ENCODE measurements around the gene KCNAB1. TPM values are rescaled to one million over a fixed set of nuclear protein-coding genes. Genes with fewer than 3 reads are reported as not detected.

The KCNAB1 gene
- total RNA-seq, 2 experiments from 2014 or later = not detected

- DNase-seq (ENCODE audit: low spot score) = no peak
- BruUV-seq (replicated peaks) = no TSS peak
- H3K36me3 ChIP-seq (ENCODE audit: insufficient read depth, low read length) = no peaks in the 10 kb centered on the region
- no peak for TF ChIP-seq EZH2phosphoT487 (IDR thresholded peaks at IDR 0.05; ENCODE audit: borderline replicate concordance, low read depth, low read length)
- TF ChIP-seq CTCF (conservative IDR thresholded peaks at IDR 0.05; ENCODE audit: low read length) = no peak
- H3K27ac ChIP-seq (ENCODE audit: low read depth, low read length, poor library complexity, severe bottlenecking) = no peak overlapping the region
- no peaks in the 10 kb centered on the region for H4K20me1 ChIP-seq (ENCODE audit: insufficient read depth, low read length)
- intact Hi-C loops (cut with micrococcal nuclease; ENCODE audit: unreplicated experiment) = no loop called here
- ChIA-PET CTCF (ENCODE audit: unreplicated experiment) (no interaction called here), POLR2A (no interaction called here)
- H3K9me2 ChIP-seq (ENCODE audit: insufficient read depth, low read length) = no peaks in the 10 kb centered on the region
- no peaks in the 10 kb centered on the region for H3K79me2 ChIP-seq (ENCODE audit: insufficient read depth, low read depth, low read length)
- no peak overlapping the region for H3K4me2 ChIP-seq (ENCODE audit: low read length)
- no peak overlapping the region for H3K4me3 ChIP-seq (ENCODE audit: low read depth, low read length, poor library complexity, severe bottlenecking)
- H3K9me3 ChIP-seq (ENCODE audit: low read length) = no peaks in the 10 kb centered on the region
- H2AFZ ChIP-seq (ENCODE audit: low read length) = no peak overlapping the region
- no peaks in the 10 kb centered on the region for H3K4me1 ChIP-seq (ENCODE audit: insufficient read depth, low read length, poor library complexity, severe bottlenecking)
Observed at GRCh38 chr3:156246961-156247725, 126.8 kb downstream of the KCNAB1 start.

GRCh38 chr3:156250550-156250949 is 130.2 kb downstream of the KCNAB1 start:
- no peak for DNase-seq (ENCODE audit: low spot score)
- Histone ChIP-seq H4K20me1 (ENCODE audit: insufficient read depth, low read length) (no peaks in the 10 kb centered on the region), H3K27ac (ENCODE audit: low read depth, low read length, poor library complexity, severe bottlenecking) (no peak overlapping the region), H3K4me1 (ENCODE audit: insufficient read depth, low read length, poor library complexity, severe bottlenecking) (no peaks in the 10 kb centered on the region), H3K4me2 (ENCODE audit: low read length) (no peak overlapping the region), H3K36me3 (ENCODE audit: insufficient read depth, low read length) (no peaks in the 10 kb centered on the region), H3K79me2 (ENCODE audit: insufficient read depth, low read depth, low read length) (no peaks in the 10 kb centered on the region), H3K9me3 (ENCODE audit: low read length) (no peaks in the 10 kb centered on the region), H2AFZ (ENCODE audit: low read length) (no peak overlapping the region), H3K4me3 (ENCODE audit: low read depth, low read length, poor library complexity, severe bottlenecking) (no peak overlapping the region), H3K9me2 (ENCODE audit: insufficient read depth, low read length) (no peaks in the 10 kb centered on the region)
- intact Hi-C loops (cut with micrococcal nuclease; ENCODE audit: unreplicated experiment) = no loop called here
- POLR2A ChIA-PET = no interaction called here
- no TSS peak for BruUV-seq (replicated peaks)
- CTCF ChIA-PET (ENCODE audit: unreplicated experiment) = no interaction called here
- no peak for TF ChIP-seq EZH2phosphoT487 (IDR thresholded peaks at IDR 0.05; ENCODE audit: borderline replicate concordance, low read depth, low read length)
- no peak for TF ChIP-seq CTCF (conservative IDR thresholded peaks at IDR 0.05; ENCODE audit: low read length)

GRCh38 chr3:156251424-156251823 is 131.0 kb downstream of the KCNAB1 start:
- no peak overlapping the region for H2AFZ ChIP-seq (ENCODE audit: low read length)
- H3K4me2 ChIP-seq (ENCODE audit: low read length) = no peak overlapping the region
- no peaks in the 10 kb centered on the region for H3K79me2 ChIP-seq (ENCODE audit: insufficient read depth, low read depth, low read length)
- DNase-seq (ENCODE audit: low spot score) = no peak
- TF ChIP-seq EZH2phosphoT487 (IDR thresholded peaks at IDR 0.05; ENCODE audit: borderline replicate concordance, low read depth, low read length) (no peak), CTCF (conservative IDR thresholded peaks at IDR 0.05; ENCODE audit: low read length) (no peak)
- POLR2A ChIA-PET = no interaction called here
- intact Hi-C loops (cut with micrococcal nuclease; ENCODE audit: unreplicated experiment) = no loop called here
- H3K9me3 ChIP-seq (ENCODE audit: low read length) = no peaks in the 10 kb centered on the region
- H3K9me2 ChIP-seq (ENCODE audit: insufficient read depth, low read length) = no peaks in the 10 kb centered on the region
- no peaks in the 10 kb centered on the region for H3K4me1 ChIP-seq (ENCODE audit: insufficient read depth, low read length, poor library complexity, severe bottlenecking)
- CTCF ChIA-PET (ENCODE audit: unreplicated experiment) = no interaction called here
- no peak overlapping the region for H3K4me3 ChIP-seq (ENCODE audit: low read depth, low read length, poor library complexity, severe bottlenecking)
- H3K27ac ChIP-seq (ENCODE audit: low read depth, low read length, poor library complexity, severe bottlenecking) = no peak overlapping the region
- BruUV-seq (replicated peaks) = no TSS peak
- H3K36me3 ChIP-seq (ENCODE audit: insufficient read depth, low read length) = no peaks in the 10 kb centered on the region
- no peaks in the 10 kb centered on the region for H4K20me1 ChIP-seq (ENCODE audit: insufficient read depth, low read length)

Measured in OCI-LY7 (cell line).